Panc1 (cell line): ENCODE measurements around the gene MAP2K4. TPM values are rescaled to one million over a fixed set of nuclear protein-coding genes. Genes with fewer than 3 reads are reported as not detected.

ENCODE experiments used
- ATAC-seq: fragments of 200-7000 bp; cut with Tn5 transposase; 2 replicates; pipeline ENCODE4 v1.9.1; 2020; ENCODE audit warnings: mild to moderate bottlenecking, moderate library complexity
- BruUV-seq: library from RNA; stranded (reverse); fragments of 400-500 nt; replicated peaks from 2 replicates; lab custom pipeline; 2021; lab: Mats Ljungman, UMichigan
- CTCF ChIA-PET: fragments of 300-600 bp; sonication (Branson Sonifier 250); formaldehyde crosslinking; loops from one replicate; lab custom pipeline; 2022; ENCODE audit warnings: antibody characterized with exemption; lab: Charles Lee
- POLR2A ChIA-PET: fragments of 300-600 bp; sonication (Branson Sonifier 250); formaldehyde crosslinking; loops from one replicate; lab custom pipeline; 2022; ENCODE audit warnings: antibody characterized with exemption; lab: Charles Lee
- DNase-seq: peaks from one replicate; pipeline ENCODE4 v3.0.0-alpha.2; 2010; ENCODE audit warnings: low read depth, low spot score
- H3K27ac ChIP-seq: 2 replicates; pipeline ENCODE4 v1.5.1; 2011; ENCODE audit warnings: mild to moderate bottlenecking, low read length, inconsistent platforms
- H3K27me3 ChIP-seq: fragments of 200-500 bp; sonication (Bioruptor generic); 2 replicates; pipeline ENCODE4 v1.6.0; 2014; ENCODE audit warnings: low read length, inconsistent platforms; ENCODE audit not compliant: control insufficient read depth, insufficient read depth
- H3K36me3 ChIP-seq: fragments of 200-500 bp; sonication (Bioruptor generic); 2 replicates; pipeline ENCODE4 v1.5.1; 2014; ENCODE audit warnings: inconsistent platforms, mild to moderate bottlenecking, low read length, moderate library complexity; ENCODE audit not compliant: control insufficient read depth, insufficient read depth
- H3K4me1 ChIP-seq: 2 replicates; pipeline ENCODE4 v1.5.1; 2011; ENCODE audit warnings: inconsistent platforms, mild to moderate bottlenecking, low read length, moderate library complexity; ENCODE audit not compliant: control insufficient read depth, insufficient read depth
- H3K4me3 ChIP-seq, 2 experiments: 2 replicates each; pipeline ENCODE4 v1.5.1; 2011 to 2012; ENCODE audit warnings: low read depth in 2 of 2, low read length in 2 of 2, mild to moderate bottlenecking in 2 of 2, inconsistent platforms in 1 of 2, moderate library complexity in 1 of 2
- H3K9me3 ChIP-seq: fragments of 200-500 bp; sonication (Bioruptor generic); 2 replicates; pipeline ENCODE4 v1.5.1; 2014; ENCODE audit warnings: low read depth, mild to moderate bottlenecking, inconsistent platforms, low read length, moderate library complexity; ENCODE audit not compliant: control insufficient read depth, insufficient read depth
- CTCF ChIP-seq: fragments of 450-650 bp; IDR thresholded peaks from 2 replicates; pipeline ENCODE4 v1.5.1; 2017; ENCODE audit warnings: mild to moderate bottlenecking
- POLR2AphosphoS5 ChIP-seq: IDR thresholded peaks from 2 replicates; pipeline ENCODE4 v1.6.1; 2012; ENCODE audit warnings: mild to moderate bottlenecking, low read depth, low read length, moderate library complexity
- REST ChIP-seq, 2 experiments: IDR thresholded peaks; 2 replicates each; pipeline ENCODE4 v1.6.1; 2011 to 2012; ENCODE audit warnings: low read depth in 2 of 2, control low read depth in 1 of 2, low read length in 1 of 2, mild to moderate bottlenecking in 1 of 2, moderate library complexity in 1 of 2; ENCODE audit not compliant: insufficient read depth in 1 of 2
- SIN3A ChIP-seq: IDR thresholded peaks from 2 replicates; pipeline ENCODE4 v1.6.1; 2012; ENCODE audit warnings: low read depth, mild to moderate bottlenecking, low read length, moderate library complexity, borderline replicate concordance; ENCODE audit not compliant: insufficient read depth
- TCF7L2 ChIP-seq: IDR thresholded peaks from 2 replicates; pipeline ENCODE4 v1.6.1; 2011; ENCODE audit warnings: mild to moderate bottlenecking, low read depth, low read length, inconsistent platforms
- in situ Hi-C: cut with HindIII; loops from 2 replicates; pipeline ENCODE4 v1.10.0; 2016; ENCODE audit warnings: low sequenced_read_pairs, low pct_unique_long_range_greater_than_20kb
- intact Hi-C: fragments of 100-400 bp; cut with micrococcal nuclease; formaldehyde crosslinking; loops from one replicate; pipeline ENCODE4 v1.10.0; 2022; ENCODE audit not compliant: unreplicated experiment
- total RNA-seq: library from RNA; stranded (reverse); gene quantifications from one replicate; pipeline ENCODE4 v1.2.1, GENCODE V29; 2021; ENCODE audit not compliant: unreplicated experiment

Gene MAP2K4
- total RNA-seq, 1 experiment from 2014 or later: 16.8 TPM

DNA sequence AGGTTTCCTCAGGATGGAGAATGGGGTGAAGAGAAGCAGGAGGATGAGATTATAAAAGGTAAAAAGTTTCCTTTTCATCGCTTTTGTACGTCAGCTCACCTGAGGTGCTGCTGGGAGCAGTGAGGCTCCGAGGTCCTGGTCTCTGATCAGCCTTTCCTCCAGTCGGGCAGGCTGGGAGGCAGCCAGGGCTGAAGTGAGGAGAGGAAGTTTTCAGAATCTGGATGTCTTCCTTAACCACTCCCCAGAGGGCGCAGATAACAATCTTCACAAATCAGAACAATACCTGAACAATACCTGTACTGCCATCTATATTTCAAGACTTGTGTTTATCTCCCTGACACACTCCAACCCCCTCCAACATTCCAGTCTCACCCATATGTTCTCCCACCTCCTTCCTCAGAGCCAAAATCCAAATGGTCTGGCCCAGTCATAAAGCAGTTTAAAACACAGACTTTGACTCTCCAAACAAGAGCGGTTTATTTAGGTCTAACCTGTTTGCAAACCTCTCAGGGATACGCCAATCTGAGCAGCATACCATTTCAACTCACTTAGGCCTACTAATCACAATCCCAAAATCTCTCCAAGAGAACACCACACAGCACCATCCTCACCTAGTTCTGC is 30.2 kb upstream of the MAP2K4 start:
- no peaks in the 10 kb centered on the region for H3K9me3 ChIP-seq
- in situ Hi-C loops: no loop called here
- DNase-seq: no peak

GRCh38 chr17:11991461-11991860 is 29.2 kb upstream of the MAP2K4 start:
- Histone ChIP-seq H3K27me3 (no peaks in the 10 kb centered on the region), H3K4me3 (no peak overlapping the region), H3K36me3 (no peaks in the 10 kb centered on the region; the same call in 1 of the 2 replicates), H3K9me3 (no peaks in the 10 kb centered on the region), H3K27ac (no peak overlapping the region), H3K4me1 (no peaks in the 10 kb centered on the region; the same call in 1 of the 2 replicates)
- intact Hi-C loops: no loop called here
- no peak for DNase-seq
- no TSS peak for BruUV-seq
- ChIA-PET POLR2A (no interaction called here), CTCF (interaction anchor here (0.7 kb wide), 1 partner anchor 52 kb away, joined by 3 read pairs; no protein-coding TSS in a partner anchor)
- in situ Hi-C loops: no loop called here
- TF ChIP-seq TCF7L2 (no peak), REST (IDR thresholded peaks at IDR 0.05; ENCODE audit: insufficient read depth in 1 of 2, low read depth in 2 of 2, low read length in 1 of 2) (no peak), POLR2AphosphoS5 (no peak), SIN3A (no peak), CTCF (no peak)
- no peak for ATAC-seq

More for the DNA sequence above, 30.2 kb upstream of the MAP2K4 start:
- no peak for ATAC-seq
- BruUV-seq: no TSS peak
- H3K36me3 ChIP-seq: no peaks in the 10 kb centered on the region
- no peaks in the 10 kb centered on the region for H3K27me3 ChIP-seq
- intact Hi-C loops: no loop called here
- H3K27ac ChIP-seq: no peak overlapping the region
- POLR2A ChIA-PET: no interaction called here
- TF ChIP-seq REST (IDR thresholded peaks at IDR 0.05; ENCODE audit: insufficient read depth in 1 of 2, low read depth in 2 of 2, low read length in 1 of 2): no peak
- no peaks in the 10 kb centered on the region for H3K4me1 ChIP-seq
- CTCF ChIA-PET: interaction anchor here (0.7 kb wide), 1 partner anchor 51 kb away, joined by 3 read pairs; no protein-coding TSS in a partner anchor
- H3K4me3 ChIP-seq: no peak overlapping the region
